H1 (cell line): ENCODE results near the gene RGS3. TPM values are rescaled to one million over a fixed set of nuclear protein-coding genes. Genes with fewer than 3 reads are reported as not detected.

Experiments used
- CTCF ChIA-PET: fragments of 300-600 bp; sonication (Branson Sonifier 250); formaldehyde crosslinking; loops from one replicate; lab custom pipeline; 2021; ENCODE audit not compliant: partially characterized antibody; lab: Charles Lee
- POLR2A ChIA-PET: fragments of 300-600 bp; sonication (Branson Sonifier 250); formaldehyde crosslinking; loops from one replicate; lab custom pipeline; 2021; ENCODE audit warnings: inconsistent platforms; ENCODE audit not compliant: partially characterized antibody; lab: Charles Lee
- DNase-seq, 2 experiments: peaks; one replicate each; pipeline versions ENCODE4 v3.0.0 to v3.0.0-alpha.2; 2010 to 2022; ENCODE audit warnings: low spot score in 2 of 2, low read depth in 1 of 2, mixed read lengths in 1 of 2
- FAIRE-seq: peaks from 2 replicates; lab custom pipeline; 2011; peaks lifted over from hg19 to GRCh38; lab: Jason Lieb, UNC
- H2AFZ ChIP-seq: 2 replicates; pipeline ENCODE4 v1.8.1; 2012; ENCODE audit warnings: low read length, inconsistent platforms
- H2AK5ac ChIP-seq: 2 replicates; pipeline ENCODE4 v1.6.1; 2013; ENCODE audit warnings: low read depth, low read length
- H2BK120ac ChIP-seq: replicated peaks from 2 replicates; pipeline ENCODE3; 2013; ENCODE audit warnings: low read depth, low read length, inconsistent platforms
- H2BK12ac ChIP-seq: 2 replicates; pipeline ENCODE4 v1.6.1; 2013; ENCODE audit warnings: low read depth, low read length
- H2BK15ac ChIP-seq: 2 replicates; pipeline ENCODE4 v1.6.1; 2013; ENCODE audit warnings: low read length
- H2BK20ac ChIP-seq: 2 replicates; pipeline ENCODE4 v1.6.1; 2013; ENCODE audit warnings: low read length
- H2BK5ac ChIP-seq: 2 replicates; pipeline ENCODE4 v1.6.1; 2013; ENCODE audit warnings: low read depth, low read length
- H3K14ac ChIP-seq: 2 replicates; pipeline ENCODE4 v1.6.1; 2013; ENCODE audit warnings: inconsistent platforms; ENCODE audit not compliant: insufficient read length
- H3K18ac ChIP-seq: 2 replicates; pipeline ENCODE4 v1.6.1; 2013; ENCODE audit warnings: low read length; ENCODE audit errors: extremely low read depth
- H3K23ac ChIP-seq: 2 replicates; pipeline ENCODE4 v1.6.1; 2013; ENCODE audit warnings: inconsistent platforms; ENCODE audit not compliant: insufficient read length
- H3K23me2 ChIP-seq: 2 replicates; pipeline ENCODE4 v1.6.1; 2013; ENCODE audit warnings: low read depth, low read length
- H3K27ac ChIP-seq: 2 replicates; pipeline ENCODE4 v1.6.1; 2011; ENCODE audit warnings: low read depth, low read length, inconsistent platforms
- H3K27me3 ChIP-seq, 4 experiments: replicated peaks in 1 of 4; 1 replicate in 1 of 4; 2 replicates in 3 of 4; pipeline versions ENCODE4 v1.6.1 to v1.8.1; 2011 to 2013; ENCODE audit warnings: low read length in 3 of 4, mild to moderate bottlenecking in 3 of 4, inconsistent platforms in 2 of 4, mixed read lengths in 2 of 4, moderate library complexity in 1 of 4; ENCODE audit not compliant: control insufficient read depth in 3 of 4, insufficient read depth in 3 of 4; ENCODE audit errors: extremely low read depth in 1 of 4
- H3K36me3 ChIP-seq, 4 experiments: 2 replicates each; pipeline versions ENCODE4 v1.6.1 to v1.8.1; 2011 to 2013; ENCODE audit warnings: mild to moderate bottlenecking in 4 of 4, low read length in 3 of 4, moderate library complexity in 2 of 4, control low read depth in 1 of 4, inconsistent platforms in 1 of 4; ENCODE audit not compliant: insufficient read depth in 4 of 4, control insufficient read depth in 2 of 4
- H3K4ac ChIP-seq: replicated peaks from 2 replicates; pipeline ENCODE3; 2013; ENCODE audit warnings: low read length, low read depth, mixed read lengths, inconsistent platforms; ENCODE audit not compliant: insufficient read length
- H3K4me1 ChIP-seq, 4 experiments: replicated peaks in 1 of 4; 1 replicate in 1 of 4; 2 replicates in 3 of 4; pipeline versions ENCODE4 v1.6.1 to v1.8.1; 2011 to 2013; ENCODE audit warnings: low read length in 3 of 4, inconsistent platforms in 2 of 4, mixed read lengths in 1 of 4; ENCODE audit not compliant: insufficient read depth in 4 of 4, control insufficient read depth in 3 of 4
- H3K4me2 ChIP-seq, 2 experiments: 2 replicates each; pipeline versions ENCODE4 v1.6.1 to v1.8.1; 2011 to 2013; ENCODE audit warnings: low read depth in 2 of 2, low read length in 2 of 2, control low read depth in 1 of 2, inconsistent platforms in 1 of 2, mild to moderate bottlenecking in 1 of 2; ENCODE audit not compliant: insufficient read depth in 1 of 2
- H3K4me3 ChIP-seq, 4 experiments: fragments of 200-600, 300-600 bp in 1 of 4; sonication (generic), shearing (Covaris generic), sonication (Bioruptor Twin) in 1 of 4; 2 replicates each; pipeline versions ENCODE4 v1.5.1 to v1.8.1; 2011 to 2016; ENCODE audit warnings: low read length in 4 of 4, low read depth in 3 of 4, control low read depth in 2 of 4, inconsistent platforms in 2 of 4, mild to moderate bottlenecking in 2 of 4, mixed read lengths in 1 of 4, moderate library complexity in 1 of 4; ENCODE audit not compliant: insufficient read depth in 2 of 4; ENCODE audit errors: extremely low read depth in 1 of 4
- H3K56ac ChIP-seq: replicated peaks from 2 replicates; pipeline ENCODE3; 2013; ENCODE audit warnings: low read depth, mild to moderate bottlenecking, mixed read lengths, low read length, inconsistent platforms; ENCODE audit not compliant: insufficient read length
- H3K79me1 ChIP-seq: 2 replicates; pipeline ENCODE4 v1.6.1; 2013; ENCODE audit warnings: low read depth, low read length, control low read depth
- H3K79me2 ChIP-seq, 2 experiments: 2 replicates each; pipeline versions ENCODE4 v1.6.1 to v1.8.1; 2012 to 2013; ENCODE audit warnings: low read length in 2 of 2, mild to moderate bottlenecking in 2 of 2, inconsistent platforms in 1 of 2; ENCODE audit not compliant: insufficient read depth in 2 of 2, control insufficient read depth in 1 of 2
- H3K9ac ChIP-seq, 4 experiments: replicated peaks in 1 of 4; 1 replicate in 1 of 4; 2 replicates in 3 of 4; pipeline versions ENCODE4 v1.6.1 to v1.8.1; 2011 to 2013; ENCODE audit warnings: low read depth in 3 of 4, low read length in 3 of 4, control low read depth in 2 of 4, mild to moderate bottlenecking in 2 of 4, moderate library complexity in 2 of 4, inconsistent platforms in 1 of 4; ENCODE audit errors: extremely low read depth in 1 of 4
- H3K9me3 ChIP-seq, 2 experiments: 2 replicates each; pipeline versions ENCODE4 v1.6.1 to v1.8.1; 2012 to 2013; ENCODE audit warnings: mild to moderate bottlenecking in 2 of 2, moderate library complexity in 2 of 2, control low read depth in 1 of 2, inconsistent platforms in 1 of 2, low read depth in 1 of 2, low read length in 1 of 2, mixed read lengths in 1 of 2; ENCODE audit not compliant: insufficient read depth in 2 of 2
- H4K20me1 ChIP-seq, 2 experiments: replicated peaks in 1 of 2; 2 replicates each; pipeline versions ENCODE3 to v1.8.1; 2011 to 2013; ENCODE audit warnings: inconsistent platforms in 2 of 2, low read length in 2 of 2, mild to moderate bottlenecking in 1 of 2; ENCODE audit not compliant: insufficient read depth in 2 of 2, control insufficient read depth in 1 of 2
- H4K5ac ChIP-seq: 2 replicates; pipeline ENCODE4 v1.6.1; 2013; ENCODE audit warnings: low read length, low read depth, mixed read lengths, inconsistent platforms; ENCODE audit not compliant: insufficient read length
- H4K8ac ChIP-seq: 2 replicates; pipeline ENCODE4 v1.8.0; 2013; ENCODE audit warnings: mild to moderate bottlenecking, moderate library complexity, low read length, inconsistent platforms; ENCODE audit not compliant: insufficient read depth; ENCODE audit errors: extremely low read depth
- H4K91ac ChIP-seq: replicated peaks from 2 replicates; pipeline ENCODE3; 2013; ENCODE audit warnings: low read length, mixed read lengths, inconsistent platforms; ENCODE audit not compliant: insufficient read length
- POLR2AphosphoS5 ChIP-seq: IDR thresholded peaks from 2 replicates; pipeline ENCODE4 v1.6.1; 2011; ENCODE audit warnings: low read depth, low read length
- SP2 ChIP-seq: IDR thresholded peaks from 2 replicates; pipeline ENCODE4 v1.6.1; 2012; ENCODE audit warnings: mild to moderate bottlenecking, low read length, inconsistent platforms
- WGBS, 2 experiments: shearing (Covaris generic) in 1 of 2; methylation state at CpG; one replicate each; pipeline versions ENCODE4 v1.1.6 to v1.1.7; 2013 to 2015; ENCODE audit warnings: low lambda C conversion rate in 2 of 2, mixed read lengths in 2 of 2, inconsistent platforms in 1 of 2, low coverage in 1 of 2, missing lambda C conversion rate in 1 of 2; ENCODE audit not compliant: insufficient replicate concordance in 2 of 2, insufficient coverage in 1 of 2, insufficient read length in 1 of 2; ENCODE audit errors: extremely low coverage in 1 of 2, missing lambda C conversion rate in 1 of 2; 5-methylcytosine and 5-hydroxymethylcytosine counted together
- polyA plus RNA-seq, 7 experiments: library from polyadenylated mRNA; depleted of rRNA in 3 of 7; stranded (reverse) in 5 of 7; unstranded in 2 of 7; fragments of >200 nt in 5 of 7; fragments of 200-250 nt in 2 of 7; gene quantifications; 1 replicate in 5 of 7; 2 replicates in 1 of 7; 4 replicates in 1 of 7; pipeline versions ENCODE4 v1.2.1 to v1.2.3, GENCODE V29; 2011 to 2013; ENCODE audit warnings: missing spikeins in 2 of 7, mixed read lengths in 2 of 7
- total RNA-seq: library from RNA; stranded (reverse); fragmentation: NEBNext Ultra II Directional; extraction: Animal tissue kit (Norgen Biotek cat#: 25700); gene quantifications from 2 replicates; pipeline ENCODE4 v1.2.1, GENCODE V29; 2021
- TF ChIP-seq, protein P1 (sequence below): IDR thresholded peaks from 2 replicates; pipeline ENCODE4 v1.6.1; 2012; ENCODE audit warnings: inconsistent platforms

Gene RGS3
- total and polyA plus RNA-seq, 2 of the 8 experiments (the other 6 are each of a cell fraction or from before 2014, with no cell fraction given): 12.6 to 18.2 TPM

DNA sequence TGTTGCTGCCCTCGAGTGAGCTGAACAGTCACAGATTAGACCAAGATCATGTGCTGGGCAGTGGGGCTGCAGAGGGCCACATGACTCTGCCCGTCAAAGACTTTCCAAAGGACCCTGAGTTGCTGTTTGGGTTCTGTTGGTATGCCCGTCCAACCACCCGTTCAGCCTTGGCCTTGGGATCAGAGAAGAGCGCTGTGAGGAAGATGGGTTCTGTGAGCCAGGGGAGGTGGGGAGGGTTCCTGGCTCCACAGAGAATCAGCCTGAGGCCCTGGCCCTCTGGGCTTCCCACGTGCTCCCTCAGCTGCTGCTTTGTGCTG is 72.6 kb downstream of the RGS3 start:
- no peak overlapping the region for H3K4me3 ChIP-seq
- no peaks in the 10 kb centered on the region for H4K20me1 ChIP-seq
- H3K4me1 ChIP-seq: peaks cover 0 to 17% (median 7%) of the 10 kb centered on the region in 4 experiments; a peak in 5 of 7 replicates
- H2BK5ac ChIP-seq: no peak overlapping the region
- H3K18ac ChIP-seq: no peak overlapping the region
- H2BK120ac ChIP-seq: no peak overlapping the region
- H2AK5ac ChIP-seq: no peak overlapping the region
- no peak overlapping the region for H3K4me2 ChIP-seq
- H3K9me3 ChIP-seq: no peaks in the 10 kb centered on the region
- peak overlapping the region; percentile 5; the same call in 1 of the 2 replicates for H3K27ac ChIP-seq
- no peaks in the 10 kb centered on the region for H3K23me2 ChIP-seq
- no peak overlapping the region for H4K8ac ChIP-seq
- no peak overlapping the region for H3K56ac ChIP-seq
- H3K36me3 ChIP-seq: no peaks in the 10 kb centered on the region
- DNase-seq (no peak), FAIRE-seq (no peak)
- H4K91ac ChIP-seq: no peak overlapping the region
- POLR2A ChIA-PET: interaction anchor here (1.6 kb wide), 1 partner anchor 9 kb away, joined by 8 read pairs; no protein-coding TSS in a partner anchor
- no peak overlapping the region for H3K4ac ChIP-seq
- peak overlapping the region; percentile 50 for H3K14ac ChIP-seq
- 87% methylated on average over 6 of the region's 6 CpGs; no CpG with 5 or more reads in 1 of the 2 experiments for WGBS, 2 experiments
- CTCF ChIA-PET: interaction anchor here (0.7 to 2.8 kb wide), 7 partner anchors 10 to 209 kb away, joined by 3 to 8 read pairs (median 4); no protein-coding TSS in a partner anchor
- H2AFZ ChIP-seq: no peak overlapping the region
- H2BK20ac ChIP-seq: no peak overlapping the region
- no peak overlapping the region for H2BK15ac ChIP-seq
- H3K79me1 ChIP-seq: no peaks in the 10 kb centered on the region
- H3K23ac ChIP-seq: no peak overlapping the region
- H4K5ac ChIP-seq: no peak overlapping the region
- H2BK12ac ChIP-seq: no peak overlapping the region; the same call in 1 of the 2 replicates
- no peaks in the 10 kb centered on the region for H3K27me3 ChIP-seq
- no peaks in the 10 kb centered on the region for H3K79me2 ChIP-seq
- no peak overlapping the region; a peak in 2 of 7 replicates for H3K9ac ChIP-seq
- TF ChIP-seq SP2: no peak
- TF ChIP-seq, protein P1, sequence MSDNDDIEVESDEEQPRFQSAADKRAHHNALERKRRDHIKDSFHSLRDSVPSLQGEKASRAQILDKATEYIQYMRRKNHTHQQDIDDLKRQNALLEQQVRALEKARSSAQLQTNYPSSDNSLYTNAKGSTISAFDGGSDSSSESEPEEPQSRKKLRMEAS: peak; percentile 62
- no peak for TF ChIP-seq POLR2AphosphoS5
- TF ChIP-seq, all 59 proteins: peak for 1
